K562 (cell line): Measurements from ENCODE around the gene SCAF11. TPM values are rescaled to one million over a fixed set of nuclear protein-coding genes. Genes with fewer than 3 reads are reported as not detected.
A peak's percentile ranks its signal among the peaks of the same experiment; 100 is the strongest.

ENCODE experiments used
- BDP1 ChIP-seq: IDR thresholded peaks from 3 replicates; pipeline ENCODE4 v1.6.1; 2011; ENCODE audit not compliant: insufficient read length, insufficient read depth
- CHD4 ChIP-seq: fragments of 200-600 bp; sonication (generic); IDR thresholded peaks from 3 replicates; pipeline ENCODE4 v1.6.1; 2012; ENCODE audit warnings: low read depth, mild to moderate bottlenecking, mixed read lengths, low read length, inconsistent platforms; ENCODE audit not compliant: insufficient read depth, insufficient replicate concordance, poor library complexity, severe bottlenecking
- CREB3 ChIP-seq: fragments of 450-650 bp; conservative IDR thresholded peaks from 2 replicates; pipeline ENCODE4 v1.6.1; 2016; ENCODE audit warnings: missing genetic modification characterization, low read depth, mild to moderate bottlenecking, missing compliant biosample characterization, moderate library complexity
- CTBP1 ChIP-seq: fragments of 450-650 bp; IDR thresholded peaks from 2 replicates; pipeline ENCODE4 v1.6.1; 2016; ENCODE audit warnings: borderline replicate concordance
- E4F1 ChIP-seq: fragments of 250-450 bp; sonication (Bioruptor Pico); IDR thresholded peaks from 2 replicates; pipeline ENCODE4 v1.5.0; 2021; ENCODE audit warnings: mild to moderate bottlenecking, borderline replicate concordance
- FOXM1 ChIP-seq, 2 experiments: fragments of 450-650 bp in 1 of 2; sonication (generic) in 1 of 2; formaldehyde crosslinking in 1 of 2; IDR thresholded peaks; 2 replicates each; pipeline versions ENCODE4 v1.6.1 to v1.9.0; 2017 to 2022; ENCODE audit warnings: low read depth in 2 of 2, mild to moderate bottlenecking in 2 of 2, missing genetic modification reagents in 1 of 2, moderate library complexity in 1 of 2
- FOXO4 ChIP-seq: fragments of 450-650 bp; formaldehyde crosslinking; IDR thresholded peaks from 2 replicates; pipeline ENCODE4 v1.4.0; 2020; ENCODE audit warnings: mild to moderate bottlenecking, moderate library complexity
- GTF2A2 ChIP-seq: IDR thresholded peaks from 2 replicates; pipeline ENCODE4 v1.6.1; 2016; ENCODE audit warnings: mild to moderate bottlenecking, missing genetic modification characterization, missing compliant biosample characterization
- KAT7 ChIP-seq: sonication (generic); formaldehyde crosslinking; IDR thresholded peaks from 2 replicates; pipeline ENCODE4 v1.8.0; 2022; ENCODE audit warnings: missing genetic modification reagents, mild to moderate bottlenecking, borderline replicate concordance
- MAFK ChIP-seq: IDR thresholded peaks from 2 replicates; pipeline ENCODE4 v1.6.1; 2011; ENCODE audit warnings: low read length, improper control_type of control experiment
- NELFE ChIP-seq: IDR thresholded peaks from 2 replicates; pipeline ENCODE4 v1.6.1; 2011; ENCODE audit warnings: mild to moderate bottlenecking; ENCODE audit not compliant: insufficient read depth, insufficient read length
- PBX2 ChIP-seq, 2 experiments: IDR thresholded peaks in 1 of 2; conservative IDR thresholded peaks in 1 of 2; 2 replicates each; pipeline ENCODE4 v1.6.1; 2016; ENCODE audit warnings: low read depth in 2 of 2, mild to moderate bottlenecking in 1 of 2, missing compliant biosample characterization in 1 of 2, missing genetic modification characterization in 1 of 2, moderate library complexity in 1 of 2
- PTBP1 ChIP-seq: fragments of 200-400 bp; formaldehyde crosslinking; IDR thresholded peaks from 2 replicates; pipeline ENCODE4 v1.6.1; 2017; ENCODE audit warnings: low read depth, low read length
- TAF15 ChIP-seq: fragments of 200-400 bp; formaldehyde crosslinking; IDR thresholded peaks from 2 replicates; pipeline ENCODE4 v1.6.1; 2017; ENCODE audit warnings: mild to moderate bottlenecking, low read depth, low read length, moderate library complexity
- THAP7 ChIP-seq: fragments of 250-450 bp; sonication (Bioruptor Pico); IDR thresholded peaks from 2 replicates; pipeline ENCODE4 v1.5.0; 2021
- ZKSCAN8 ChIP-seq: fragments of 200-800 bp; sonication (Bioruptor generic); IDR thresholded peaks from 2 replicates; pipeline ENCODE4 v1.6.1; 2016; ENCODE audit warnings: missing genetic modification characterization, missing compliant biosample characterization
- ZNF766 ChIP-seq: fragments of 200-800 bp; sonication (Bioruptor generic); conservative IDR thresholded peaks from 2 replicates; pipeline ENCODE4 v1.6.1; 2016; ENCODE audit warnings: missing genetic modification characterization, missing compliant biosample characterization
- polyA plus RNA-seq, 8 experiments: library from polyadenylated mRNA; depleted of rRNA in 4 of 8; stranded (reverse) in 5 of 8; unstranded in 3 of 8; fragments of >200 nt; fragmentation: Nextera tagmentation in 2 of 8; fragmentation: Illumina TruSeq in 1 of 8; extraction: Ambion mirVana in 2 of 8; extraction: Trizol in 1 of 8; gene quantifications; 2 replicates each; pipeline versions ENCODE4 v1.2.1 to v1.2.3, GENCODE V29; 2011 to 2014; ENCODE audit warnings: inconsistent platforms in 1 of 8, missing spikeins in 1 of 8
- total RNA-seq, 7 experiments: library from RNA; depleted of rRNA in 6 of 7; stranded (reverse); fragments of >200 nt in 6 of 7; fragmentation: Illumina TruSeq in 2 of 7; extraction: Trizol in 2 of 7; gene quantifications; 2 replicates each; pipeline versions ENCODE4 v1.2.1 to v1.2.3, GENCODE V29; 2011 to 2021; ENCODE audit warnings: low replicate concordance in 1 of 7

The SCAF11 gene
- total and polyA plus RNA-seq, 9 of the 15 experiments (the other 6 are each of a cell fraction or from before 2014, with no cell fraction given): 30.4 to 119 (median 80.0) TPM

GRCh38 chr12:45990468-45991283, at the start of gene SCAF11 (continued):
- TF ChIP-seq GTF2A2 (tag) (no peak), PTBP1 (no peak), ZKSCAN8 (no peak), KAT7 (CRISPR knock-in tag) (no peak), CHD4 (no peak), THAP7 (CRISPR knock-in tag) (no peak), CTBP1 (peak; percentile 88; the same call in 1 of the 2 replicates), NELFE (no peak), FOXM1 (IDR thresholded peaks at IDR 0.05; ENCODE audit: low read depth) (no peak), FOXM1 (CRISPR knock-in tag; IDR thresholded peaks at IDR 0.05; ENCODE audit: low read depth) (no peak; the same call in 1 of the 2 replicates), PBX2 (CRISPR knock-in tag; IDR thresholded peaks at IDR 0.05; ENCODE audit: low read depth) (no peak), PBX2 (tag; conservative IDR thresholded peaks at IDR 0.05; ENCODE audit: low read depth) (no peak), E4F1 (CRISPR knock-in tag) (no peak), BDP1 (no peak), CREB3 (tag) (no peak), TAF15 (no peak), ZNF766 (CRISPR knock-in tag) (no peak), FOXO4 (no peak), MAFK (peak; percentile 48; the same call in 1 of the 2 replicates)
